H1 (cell line): ENCODE results near the gene CBLN2. TPM values are rescaled to one million over a fixed set of nuclear protein-coding genes. Genes with fewer than 3 reads are reported as not detected.
A peak's percentile ranks its signal among the peaks of the same experiment; 100 is the strongest.

Experiments used
- CTCF ChIA-PET: fragments of 300-600 bp; sonication (Branson Sonifier 250); formaldehyde crosslinking; loops from one replicate; lab custom pipeline; 2021; ENCODE audit not compliant: partially characterized antibody; lab: Charles Lee
- POLR2A ChIA-PET: fragments of 300-600 bp; sonication (Branson Sonifier 250); formaldehyde crosslinking; loops from one replicate; lab custom pipeline; 2021; ENCODE audit warnings: inconsistent platforms; ENCODE audit not compliant: partially characterized antibody; lab: Charles Lee
- DNase-seq, 2 experiments: peaks; one replicate each; pipeline versions ENCODE4 v3.0.0 to v3.0.0-alpha.2; 2010 to 2022; ENCODE audit warnings: low spot score in 2 of 2, low read depth in 1 of 2, mixed read lengths in 1 of 2
- FAIRE-seq: peaks from 2 replicates; lab custom pipeline; 2011; peaks lifted over from hg19 to GRCh38; lab: Jason Lieb, UNC
- H2AFZ ChIP-seq: 2 replicates; pipeline ENCODE4 v1.8.1; 2012; ENCODE audit warnings: low read length, inconsistent platforms
- H2AK5ac ChIP-seq: 2 replicates; pipeline ENCODE4 v1.6.1; 2013; ENCODE audit warnings: low read depth, low read length
- H2BK120ac ChIP-seq: replicated peaks from 2 replicates; pipeline ENCODE3; 2013; ENCODE audit warnings: low read depth, low read length, inconsistent platforms
- H2BK12ac ChIP-seq: 2 replicates; pipeline ENCODE4 v1.6.1; 2013; ENCODE audit warnings: low read depth, low read length
- H2BK15ac ChIP-seq: 2 replicates; pipeline ENCODE4 v1.6.1; 2013; ENCODE audit warnings: low read length
- H2BK20ac ChIP-seq: 2 replicates; pipeline ENCODE4 v1.6.1; 2013; ENCODE audit warnings: low read length
- H2BK5ac ChIP-seq: 2 replicates; pipeline ENCODE4 v1.6.1; 2013; ENCODE audit warnings: low read depth, low read length
- H3K14ac ChIP-seq: 2 replicates; pipeline ENCODE4 v1.6.1; 2013; ENCODE audit warnings: inconsistent platforms; ENCODE audit not compliant: insufficient read length
- H3K18ac ChIP-seq: 2 replicates; pipeline ENCODE4 v1.6.1; 2013; ENCODE audit warnings: low read length; ENCODE audit errors: extremely low read depth
- H3K23ac ChIP-seq: 2 replicates; pipeline ENCODE4 v1.6.1; 2013; ENCODE audit warnings: inconsistent platforms; ENCODE audit not compliant: insufficient read length
- H3K23me2 ChIP-seq: 2 replicates; pipeline ENCODE4 v1.6.1; 2013; ENCODE audit warnings: low read depth, low read length
- H3K27ac ChIP-seq: 2 replicates; pipeline ENCODE4 v1.6.1; 2011; ENCODE audit warnings: low read depth, low read length, inconsistent platforms
- H3K27me3 ChIP-seq, 4 experiments: replicated peaks in 1 of 4; 1 replicate in 1 of 4; 2 replicates in 3 of 4; pipeline versions ENCODE4 v1.6.1 to v1.8.1; 2011 to 2013; ENCODE audit warnings: low read length in 3 of 4, mild to moderate bottlenecking in 3 of 4, inconsistent platforms in 2 of 4, mixed read lengths in 2 of 4, moderate library complexity in 1 of 4; ENCODE audit not compliant: control insufficient read depth in 3 of 4, insufficient read depth in 3 of 4; ENCODE audit errors: extremely low read depth in 1 of 4
- H3K36me3 ChIP-seq, 4 experiments: 2 replicates each; pipeline versions ENCODE4 v1.6.1 to v1.8.1; 2011 to 2013; ENCODE audit warnings: mild to moderate bottlenecking in 4 of 4, low read length in 3 of 4, moderate library complexity in 2 of 4, control low read depth in 1 of 4, inconsistent platforms in 1 of 4; ENCODE audit not compliant: insufficient read depth in 4 of 4, control insufficient read depth in 2 of 4
- H3K4ac ChIP-seq: replicated peaks from 2 replicates; pipeline ENCODE3; 2013; ENCODE audit warnings: low read length, low read depth, mixed read lengths, inconsistent platforms; ENCODE audit not compliant: insufficient read length
- H3K4me1 ChIP-seq, 4 experiments: replicated peaks in 1 of 4; 1 replicate in 1 of 4; 2 replicates in 3 of 4; pipeline versions ENCODE4 v1.6.1 to v1.8.1; 2011 to 2013; ENCODE audit warnings: low read length in 3 of 4, inconsistent platforms in 2 of 4, mixed read lengths in 1 of 4; ENCODE audit not compliant: insufficient read depth in 4 of 4, control insufficient read depth in 3 of 4
- H3K4me2 ChIP-seq, 2 experiments: 2 replicates each; pipeline versions ENCODE4 v1.6.1 to v1.8.1; 2011 to 2013; ENCODE audit warnings: low read depth in 2 of 2, low read length in 2 of 2, control low read depth in 1 of 2, inconsistent platforms in 1 of 2, mild to moderate bottlenecking in 1 of 2; ENCODE audit not compliant: insufficient read depth in 1 of 2
- H3K4me3 ChIP-seq, 4 experiments: fragments of 200-600, 300-600 bp in 1 of 4; sonication (generic), shearing (Covaris generic), sonication (Bioruptor Twin) in 1 of 4; 2 replicates each; pipeline versions ENCODE4 v1.5.1 to v1.8.1; 2011 to 2016; ENCODE audit warnings: low read length in 4 of 4, low read depth in 3 of 4, control low read depth in 2 of 4, inconsistent platforms in 2 of 4, mild to moderate bottlenecking in 2 of 4, mixed read lengths in 1 of 4, moderate library complexity in 1 of 4; ENCODE audit not compliant: insufficient read depth in 2 of 4; ENCODE audit errors: extremely low read depth in 1 of 4
- H3K56ac ChIP-seq: replicated peaks from 2 replicates; pipeline ENCODE3; 2013; ENCODE audit warnings: low read depth, mild to moderate bottlenecking, mixed read lengths, low read length, inconsistent platforms; ENCODE audit not compliant: insufficient read length
- H3K79me1 ChIP-seq: 2 replicates; pipeline ENCODE4 v1.6.1; 2013; ENCODE audit warnings: low read depth, low read length, control low read depth
- H3K79me2 ChIP-seq, 2 experiments: 2 replicates each; pipeline versions ENCODE4 v1.6.1 to v1.8.1; 2012 to 2013; ENCODE audit warnings: low read length in 2 of 2, mild to moderate bottlenecking in 2 of 2, inconsistent platforms in 1 of 2; ENCODE audit not compliant: insufficient read depth in 2 of 2, control insufficient read depth in 1 of 2
- H3K9ac ChIP-seq, 4 experiments: replicated peaks in 1 of 4; 1 replicate in 1 of 4; 2 replicates in 3 of 4; pipeline versions ENCODE4 v1.6.1 to v1.8.1; 2011 to 2013; ENCODE audit warnings: low read depth in 3 of 4, low read length in 3 of 4, control low read depth in 2 of 4, mild to moderate bottlenecking in 2 of 4, moderate library complexity in 2 of 4, inconsistent platforms in 1 of 4; ENCODE audit errors: extremely low read depth in 1 of 4
- H3K9me3 ChIP-seq, 2 experiments: 2 replicates each; pipeline versions ENCODE4 v1.6.1 to v1.8.1; 2012 to 2013; ENCODE audit warnings: mild to moderate bottlenecking in 2 of 2, moderate library complexity in 2 of 2, control low read depth in 1 of 2, inconsistent platforms in 1 of 2, low read depth in 1 of 2, low read length in 1 of 2, mixed read lengths in 1 of 2; ENCODE audit not compliant: insufficient read depth in 2 of 2
- H4K20me1 ChIP-seq, 2 experiments: replicated peaks in 1 of 2; 2 replicates each; pipeline versions ENCODE3 to v1.8.1; 2011 to 2013; ENCODE audit warnings: inconsistent platforms in 2 of 2, low read length in 2 of 2, mild to moderate bottlenecking in 1 of 2; ENCODE audit not compliant: insufficient read depth in 2 of 2, control insufficient read depth in 1 of 2
- H4K5ac ChIP-seq: 2 replicates; pipeline ENCODE4 v1.6.1; 2013; ENCODE audit warnings: low read length, low read depth, mixed read lengths, inconsistent platforms; ENCODE audit not compliant: insufficient read length
- H4K8ac ChIP-seq: 2 replicates; pipeline ENCODE4 v1.8.0; 2013; ENCODE audit warnings: mild to moderate bottlenecking, moderate library complexity, low read length, inconsistent platforms; ENCODE audit not compliant: insufficient read depth; ENCODE audit errors: extremely low read depth
- H4K91ac ChIP-seq: replicated peaks from 2 replicates; pipeline ENCODE3; 2013; ENCODE audit warnings: low read length, mixed read lengths, inconsistent platforms; ENCODE audit not compliant: insufficient read length
- EZH2 ChIP-seq: fragments of 200-600 bp; sonication (generic); IDR thresholded peaks from 2 replicates; pipeline ENCODE4 v1.7.1; 2012; ENCODE audit warnings: low read depth, mild to moderate bottlenecking, moderate library complexity, low read length, inconsistent platforms; ENCODE audit not compliant: severe bottlenecking
- SIN3A ChIP-seq, 2 experiments: IDR thresholded peaks in 1 of 2; conservative IDR thresholded peaks in 1 of 2; 2 replicates each; pipeline ENCODE4 v1.6.1; 2011 to 2012; ENCODE audit warnings: low read length in 2 of 2, improper control_type of control experiment in 1 of 2, low read depth in 1 of 2, mild to moderate bottlenecking in 1 of 2
- WGBS, 2 experiments: shearing (Covaris generic) in 1 of 2; methylation state at CpG; one replicate each; pipeline versions ENCODE4 v1.1.6 to v1.1.7; 2013 to 2015; ENCODE audit warnings: low lambda C conversion rate in 2 of 2, mixed read lengths in 2 of 2, inconsistent platforms in 1 of 2, low coverage in 1 of 2, missing lambda C conversion rate in 1 of 2; ENCODE audit not compliant: insufficient replicate concordance in 2 of 2, insufficient coverage in 1 of 2, insufficient read length in 1 of 2; ENCODE audit errors: extremely low coverage in 1 of 2, missing lambda C conversion rate in 1 of 2; 5-methylcytosine and 5-hydroxymethylcytosine counted together
- polyA plus RNA-seq, 7 experiments: library from polyadenylated mRNA; depleted of rRNA in 3 of 7; stranded (reverse) in 5 of 7; unstranded in 2 of 7; fragments of >200 nt in 5 of 7; fragments of 200-250 nt in 2 of 7; gene quantifications; 1 replicate in 5 of 7; 2 replicates in 1 of 7; 4 replicates in 1 of 7; pipeline versions ENCODE4 v1.2.1 to v1.2.3, GENCODE V29; 2011 to 2013; ENCODE audit warnings: missing spikeins in 2 of 7, mixed read lengths in 2 of 7
- total RNA-seq: library from RNA; stranded (reverse); fragmentation: NEBNext Ultra II Directional; extraction: Animal tissue kit (Norgen Biotek cat#: 25700); gene quantifications from 2 replicates; pipeline ENCODE4 v1.2.1, GENCODE V29; 2021

CBLN2 gene
- total and polyA plus RNA-seq, 2 of the 8 experiments (the other 6 are each of a cell fraction or from before 2014, with no cell fraction given), result not detected

GRCh38 chr18:72543357-72544055 is 636 bp downstream of the CBLN2 start:
- CTCF ChIA-PET, result interaction anchor here (0.6 kb wide), 1 partner anchor 1210 kb away, joined by 3 read pairs; no protein-coding TSS in a partner anchor
- peaks cover 23 to 76% of the 10 kb centered on the region in 2 experiments for H3K9me3 ChIP-seq
- H2AK5ac ChIP-seq, result no peak overlapping the region
- no peak overlapping the region for H4K5ac ChIP-seq
- no peak overlapping the region for H3K4ac ChIP-seq
- H3K4me1 ChIP-seq, result peaks cover 0 to 3% (median 0%) of the 10 kb centered on the region in 4 experiments; a peak in 1 of 7 replicates
- H2BK15ac ChIP-seq, result no peak overlapping the region
- FAIRE-seq (no peak), DNase-seq (peak in 1 of 2 experiments; percentile 56)
- H2BK12ac ChIP-seq, result no peak overlapping the region
- H3K36me3 ChIP-seq, result peaks cover 0 to 10% (median 0%) of the 10 kb centered on the region in 4 experiments; a peak in 2 of 8 replicates
- H2BK20ac ChIP-seq, result no peak overlapping the region
- no peaks in the 10 kb centered on the region for H3K23me2 ChIP-seq
- H3K79me2 ChIP-seq, result no peaks in the 10 kb centered on the region
- no peak overlapping the region for H3K9ac ChIP-seq
- peak overlapping the region; percentile 57 for H4K8ac ChIP-seq
- peak overlapping the region; percentile 7 to 73; a peak in 3 of 4 replicates for H3K4me2 ChIP-seq
- H4K91ac ChIP-seq, result no peak overlapping the region
- 83% methylated on average over 33 of the region's 73 CpGs; no CpG with 5 or more reads in 1 of the 2 experiments for WGBS, 2 experiments
- no peak overlapping the region for H2AFZ ChIP-seq
- H3K4me3 ChIP-seq, result peak overlapping the region in 2 of 4 experiments; percentile 36 to 40; a peak in 3 of 8 replicates
- no peaks in the 10 kb centered on the region for H3K79me1 ChIP-seq
- H3K14ac ChIP-seq, result no peak overlapping the region
- no peak overlapping the region for H3K18ac ChIP-seq
- H2BK120ac ChIP-seq, result no peak overlapping the region
- peaks cover 0 to 3% of the 10 kb centered on the region in 2 experiments for H4K20me1 ChIP-seq
- H2BK5ac ChIP-seq, result no peak overlapping the region
- H3K27me3 ChIP-seq, result peaks cover 6 to 22% (median 19%) of the 10 kb centered on the region in 4 experiments
- no peak overlapping the region for H3K23ac ChIP-seq
- POLR2A ChIA-PET, result no interaction called here
- no peak overlapping the region for H3K56ac ChIP-seq
- no peak overlapping the region for H3K27ac ChIP-seq
- TF ChIP-seq SIN3A (conservative IDR thresholded peaks at IDR 0.05 in 1 of 2, IDR thresholded peaks at IDR 0.05 in 1 of 2; ENCODE audit: low read depth in 1 of 2, low read length in 2 of 2) (no peak), EZH2 (peak; percentile 28)
